ENCODE data around the gene GPATCH1.

- TF ChIP-seq CTCF (IDR thresholded peaks at IDR 0.05) = no peak
- no peak for TF ChIP-seq REST (IDR thresholded peaks at IDR 0.05; ENCODE audit: insufficient read depth in 1 of 2, low read depth in 2 of 2, low read length in 1 of 2)
Observed at GRCh38 chr19:33152176-33152575, 71.2 kb downstream of the GPATCH1 start.
